AG04449 (cell line): Measurements from ENCODE around the gene HGF.

ENCODE experiments used
- CTCF ChIA-PET: fragments of 350-600 bp; formaldehyde crosslinking; extraction: SDS; loops from one replicate; lab custom pipeline; 2021; ENCODE audit warnings: antibody characterized with exemption; lab: Yijun Ruan, JAX
- POLR2A ChIA-PET: fragments of 400-600, 350-600 bp; formaldehyde crosslinking; extraction: SDS; loops from one replicate; lab custom pipeline; 2020; ENCODE audit warnings: antibody characterized with exemption, inconsistent platforms; lab: Yijun Ruan, JAX
- DNase-seq: peaks from one replicate; pipeline ENCODE4 v3.0.0-alpha.2; 2010; ENCODE audit warnings: low read depth, low spot score
- H3K4me3 ChIP-seq: 2 replicates; pipeline ENCODE4 v1.5.1; 2011; ENCODE audit warnings: low read depth, mild to moderate bottlenecking, control low read depth, low read length
- TF ChIP-seq, protein P1 (sequence below): IDR thresholded peaks from one replicate; pipeline ENCODE4 v1.5.1; 2011; ENCODE audit warnings: mild to moderate bottlenecking, moderate library complexity, low read length, control low read depth, inconsistent platforms; ENCODE audit not compliant: insufficient read depth; ENCODE audit errors: missing control alignments

The HGF gene

DNA sequence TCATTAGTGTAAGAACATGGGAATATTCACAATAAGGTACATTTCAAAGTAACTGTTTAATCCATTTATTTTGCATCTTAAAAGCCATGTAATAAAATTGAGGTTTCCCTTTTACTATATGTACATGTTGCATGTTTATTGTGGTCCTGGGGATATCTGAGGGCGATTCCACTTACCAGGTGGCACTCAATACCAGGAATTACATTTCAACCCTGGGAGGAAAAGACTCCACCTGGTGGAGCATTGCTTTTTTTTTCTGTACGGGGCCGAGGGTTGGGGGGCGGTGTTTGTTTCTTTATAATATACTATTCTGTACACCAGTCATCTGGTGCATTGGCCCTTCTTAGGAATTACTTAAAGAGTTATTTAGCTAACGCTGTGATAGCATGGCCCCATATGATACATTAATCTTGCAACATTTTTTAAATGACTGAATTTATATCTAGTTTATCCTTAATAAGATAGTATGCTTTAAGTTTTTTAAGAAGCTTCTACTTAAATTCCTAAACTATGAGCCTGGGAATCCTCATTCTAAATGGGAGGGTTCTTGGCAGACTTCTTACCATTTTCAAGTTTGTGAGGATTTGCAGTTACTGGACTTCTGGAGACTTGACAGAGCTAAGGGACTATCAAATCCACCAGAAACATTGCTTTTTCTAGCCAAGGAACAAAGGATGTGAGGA, 7.2 kb upstream of the HGF start:
- DNase-seq, result no peak
- TF ChIP-seq, protein P1, sequence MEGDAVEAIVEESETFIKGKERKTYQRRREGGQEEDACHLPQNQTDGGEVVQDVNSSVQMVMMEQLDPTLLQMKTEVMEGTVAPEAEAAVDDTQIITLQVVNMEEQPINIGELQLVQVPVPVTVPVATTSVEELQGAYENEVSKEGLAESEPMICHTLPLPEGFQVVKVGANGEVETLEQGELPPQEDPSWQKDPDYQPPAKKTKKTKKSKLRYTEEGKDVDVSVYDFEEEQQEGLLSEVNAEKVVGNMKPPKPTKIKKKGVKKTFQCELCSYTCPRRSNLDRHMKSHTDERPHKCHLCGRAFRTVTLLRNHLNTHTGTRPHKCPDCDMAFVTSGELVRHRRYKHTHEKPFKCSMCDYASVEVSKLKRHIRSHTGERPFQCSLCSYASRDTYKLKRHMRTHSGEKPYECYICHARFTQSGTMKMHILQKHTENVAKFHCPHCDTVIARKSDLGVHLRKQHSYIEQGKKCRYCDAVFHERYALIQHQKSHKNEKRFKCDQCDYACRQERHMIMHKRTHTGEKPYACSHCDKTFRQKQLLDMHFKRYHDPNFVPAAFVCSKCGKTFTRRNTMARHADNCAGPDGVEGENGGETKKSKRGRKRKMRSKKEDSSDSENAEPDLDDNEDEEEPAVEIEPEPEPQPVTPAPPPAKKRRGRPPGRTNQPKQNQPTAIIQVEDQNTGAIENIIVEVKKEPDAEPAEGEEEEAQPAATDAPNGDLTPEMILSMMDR, result no peak
- ChIA-PET POLR2A (no interaction called here), CTCF (no interaction called here)
- no peak overlapping the region for H3K4me3 ChIP-seq

DNA sequence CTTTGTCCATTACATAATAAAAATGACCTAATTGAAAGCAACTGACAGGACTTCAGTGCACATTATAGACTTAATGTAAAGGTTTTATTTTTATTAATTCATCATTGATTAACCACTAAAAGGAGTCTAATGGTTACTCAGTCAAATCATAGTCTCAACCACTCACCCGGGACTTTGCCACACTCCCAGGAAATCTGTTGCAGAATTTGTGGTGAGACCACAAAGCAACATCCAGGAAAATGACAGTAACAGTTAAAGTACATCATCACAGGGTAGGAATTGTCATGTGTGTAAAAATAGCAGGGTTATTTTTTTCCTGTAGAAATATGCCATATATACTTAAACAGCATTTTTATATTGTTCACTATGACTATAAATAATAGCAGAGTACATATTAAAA, 6.3 kb upstream of the HGF start:
- TF ChIP-seq, protein P1, result no peak
- POLR2A ChIA-PET, result no interaction called here
- CTCF ChIA-PET, result no interaction called here
- H3K4me3 ChIP-seq, result no peak overlapping the region
- no peak for DNase-seq

- POLR2A ChIA-PET, result no interaction called here
- DNase-seq, result no peak
- CTCF ChIA-PET, result interaction anchor here (1.2 to 1.5 kb wide), 2 partner anchors 241 to 275 kb away, joined by 3 to 4 read pairs; no protein-coding TSS in a partner anchor
- TF ChIP-seq, protein P1, result no peak
- no peak overlapping the region for H3K4me3 ChIP-seq
These were observed 5.7 kb upstream of the HGF start for GRCh38 chr7:81775560-81775959.

DNA sequence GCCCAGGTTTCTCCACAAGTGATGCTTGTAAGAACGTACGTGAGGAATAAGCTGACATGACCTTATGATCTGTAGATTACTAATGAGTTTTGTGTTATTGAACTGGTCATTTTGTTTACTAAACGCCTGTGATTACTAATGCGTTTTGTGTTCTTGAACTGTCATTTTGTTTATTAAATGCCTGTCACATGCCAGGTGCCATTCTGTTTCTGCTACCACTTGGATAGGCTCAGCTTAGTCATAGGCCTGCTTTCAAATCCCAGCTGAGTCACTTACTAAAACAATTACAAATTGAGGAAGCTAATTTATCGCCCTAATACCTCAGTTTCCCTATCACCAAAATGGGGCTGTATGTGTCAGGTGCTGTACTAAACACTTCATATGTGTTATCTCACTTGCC, 4.7 kb upstream of the HGF start:
- ChIA-PET CTCF (interaction anchor here (1.2 to 1.5 kb wide), 2 partner anchors 242 to 274 kb away, joined by 3 to 4 read pairs; no protein-coding TSS in a partner anchor), POLR2A (no interaction called here)
- H3K4me3 ChIP-seq, result no peak overlapping the region
- TF ChIP-seq, protein P1, result no peak
- DNase-seq, result no peak

DNA sequence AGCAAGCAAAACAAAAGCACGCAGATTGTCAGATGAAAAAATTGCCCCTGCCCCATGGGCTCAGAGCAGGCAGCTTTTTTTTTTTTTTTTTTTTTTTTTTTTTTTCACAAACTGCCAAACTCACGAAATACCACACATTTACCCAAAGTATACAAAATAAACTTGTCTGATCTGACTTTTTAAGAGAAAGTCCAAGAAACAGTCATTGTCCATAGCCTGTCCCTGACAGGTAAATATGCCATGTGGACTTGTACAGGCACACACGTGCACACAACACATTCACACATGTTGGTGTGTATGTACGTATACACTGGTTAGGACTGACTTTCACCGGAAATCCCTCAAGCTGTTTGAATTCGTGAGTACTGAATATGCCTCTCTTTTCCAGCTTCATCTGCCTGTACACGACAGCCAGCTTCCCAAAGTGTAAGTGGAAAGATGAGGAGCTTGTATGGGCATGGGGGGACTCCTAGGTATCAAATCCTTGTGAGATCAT, 929 bp upstream of the HGF start:
- CTCF ChIA-PET, result interaction anchor here (1.4 to 3.6 kb wide), 3 partner anchors 11 to 271 kb away, joined by 3 to 31 read pairs (median 9); no protein-coding TSS in a partner anchor
- no peak for DNase-seq
- POLR2A ChIA-PET, result no interaction called here

More for the DNA sequence above, 929 bp upstream of the HGF start:
- TF ChIP-seq, protein P1, result no peak
- H3K4me3 ChIP-seq, result no peak overlapping the region
